HG02884 (cell line): ENCODE measurements around the gene IST1.

ENCODE experiments used
- ATAC-seq: cut with Tn5 transposase; IDR thresholded peaks from one replicate; pipeline ENCODE4 v1.9.1; 2021; ENCODE audit warnings: mild to moderate bottlenecking, moderate library complexity; ENCODE audit not compliant: unreplicated experiment

The IST1 gene

DNA sequence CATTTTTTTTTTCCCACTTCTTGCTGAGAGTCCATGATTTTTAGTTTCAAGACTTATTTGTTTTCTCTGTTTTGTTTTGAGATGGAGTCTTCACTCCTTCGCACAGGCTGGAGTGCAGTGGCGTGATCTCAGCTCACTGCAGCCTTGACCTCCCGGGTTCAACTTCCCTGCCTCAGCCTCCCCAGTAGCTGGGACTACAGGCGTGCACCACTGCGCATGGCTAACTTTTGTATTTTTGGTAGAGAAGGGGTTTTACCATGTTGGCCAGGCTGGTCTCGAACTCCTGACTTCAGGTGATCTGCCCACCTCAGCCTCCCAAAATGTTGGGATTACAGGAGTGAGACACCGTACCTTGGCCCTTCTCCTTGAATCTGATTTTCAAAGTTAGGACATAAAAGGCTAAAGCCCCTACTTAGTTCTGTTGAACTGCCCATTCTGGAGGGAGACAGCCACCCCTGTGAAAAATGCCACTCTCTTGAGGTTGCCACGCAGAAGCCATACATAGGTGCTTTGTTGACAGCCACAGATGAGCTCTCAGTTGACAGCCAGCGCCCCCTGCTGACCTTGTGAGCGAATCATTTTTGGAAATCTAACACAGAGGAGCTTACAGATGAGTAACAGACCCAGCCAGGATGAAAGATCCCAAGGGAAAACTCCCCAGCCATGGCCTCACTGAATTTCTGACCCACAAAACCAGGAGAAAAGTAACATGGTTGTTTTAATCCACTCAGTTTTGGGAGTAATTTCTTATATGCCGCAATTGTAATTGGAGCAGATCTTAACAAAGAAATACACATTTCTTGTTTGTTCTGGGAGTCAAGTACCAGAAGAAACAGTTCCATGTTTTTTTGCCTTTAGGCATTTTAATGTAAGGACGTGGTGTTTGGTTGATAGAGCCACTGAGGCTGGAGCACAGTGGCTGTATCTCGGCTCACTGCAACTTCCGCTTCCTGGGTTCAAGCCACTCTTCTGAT is 66.0 kb downstream of the IST1 start:
- ATAC-seq, result peak; percentile 74

GRCh38 chr16:71963125-71963875 is 68.0 kb downstream of the IST1 start:
- ATAC-seq, result no peak

DNA sequence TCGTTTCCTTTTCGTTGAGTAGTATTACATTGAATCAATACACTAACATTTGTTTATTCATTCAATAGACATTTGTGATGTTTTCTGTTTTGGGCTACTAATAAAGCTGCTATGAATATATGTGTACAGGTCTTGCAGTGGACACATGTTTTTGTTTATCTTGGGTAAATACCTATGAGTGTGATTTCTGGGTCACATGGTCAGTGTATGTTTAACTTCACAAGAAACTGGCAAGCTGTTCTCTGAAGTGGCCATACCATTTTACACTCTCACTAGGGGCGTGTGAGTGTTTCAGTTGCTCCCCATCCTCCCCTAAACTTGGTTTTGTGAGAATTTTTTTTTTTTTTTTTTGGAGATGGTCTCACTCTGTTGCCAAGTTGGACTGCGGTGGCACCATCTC is 69.9 kb downstream of the IST1 start:
- no peak for ATAC-seq

- no peak for ATAC-seq
Observed at GRCh38 chr16:71966932-71967331, 71.6 kb downstream of the IST1 start.

GRCh38 chr16:71969353-71969752 is 74.0 kb downstream of the IST1 start:
- no peak for ATAC-seq

DNA sequence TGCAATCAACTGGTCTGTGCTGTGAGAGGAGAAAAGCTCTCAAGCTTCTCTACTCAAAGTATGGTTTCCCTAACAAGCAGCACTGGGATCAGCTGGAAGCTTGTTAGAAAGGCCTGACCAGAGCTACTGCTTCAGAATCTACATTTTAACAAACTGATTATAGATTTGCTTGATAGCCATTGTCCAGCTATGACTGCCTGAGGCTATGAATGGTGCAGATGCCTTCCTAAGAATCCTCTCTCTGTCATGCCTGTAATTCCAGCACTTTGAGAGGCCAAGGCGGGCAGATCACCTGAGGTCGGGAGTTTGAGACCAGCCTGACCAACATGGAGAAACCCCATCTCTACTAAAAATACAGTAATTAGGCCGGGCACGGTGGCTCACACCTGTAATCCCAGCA is 76.2 kb downstream of the IST1 start:
- ATAC-seq, result no peak

GRCh38 chr16:71972356-71972755 is 77.0 kb downstream of the IST1 start:
- ATAC-seq, result no peak

- ATAC-seq, result no peak
Observed at GRCh38 chr16:71973001-71973400, 77.7 kb downstream of the IST1 start.

DNA sequence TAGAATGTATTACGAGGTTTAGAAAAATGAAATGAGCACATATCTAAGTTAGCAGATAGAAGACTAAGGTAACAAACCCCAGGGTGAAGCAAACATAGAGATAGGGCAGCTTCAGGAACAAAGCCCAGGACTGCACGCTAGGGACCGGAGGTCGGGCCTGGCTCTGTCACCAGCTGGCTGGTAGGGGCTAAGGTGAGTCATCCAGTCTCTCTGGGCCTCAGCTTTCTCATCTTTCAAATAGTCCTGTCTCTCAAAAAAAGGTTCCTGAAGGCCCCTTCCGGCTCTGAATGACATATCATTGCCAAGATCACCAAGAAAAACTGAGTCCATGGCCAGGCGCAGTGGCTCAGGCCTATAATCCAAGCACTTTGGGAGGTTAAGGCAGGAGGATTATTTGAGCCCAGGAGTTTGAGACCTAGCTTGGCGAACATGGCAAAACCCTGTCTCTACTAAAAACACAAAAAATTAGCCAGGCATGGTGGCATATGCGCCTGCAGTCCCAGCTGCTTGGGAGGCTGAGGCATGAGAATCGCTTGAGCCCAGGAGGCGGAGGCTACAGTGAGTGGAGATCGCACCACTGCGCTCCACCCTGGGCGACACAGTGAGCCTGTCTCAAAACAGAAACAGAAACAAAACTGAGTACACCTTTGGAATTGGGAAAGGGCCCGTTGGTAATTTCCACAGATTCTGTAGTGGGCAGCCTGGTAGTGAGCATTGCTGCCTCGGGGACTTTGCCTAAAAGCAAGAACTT is 78.9 kb downstream of the IST1 start:
- ATAC-seq, result no peak
